Thyroid gland (tissue), 4 donors: ENCODE results near the gene TRIM3.

Experiments
- POLR2A ChIP-seq, 2 donors: fragments of 450-650 bp; IDR thresholded peaks; one replicate each; pipeline ENCODE4 v1.6.1; 2017; ENCODE audit warnings: antibody characterized with exemption in 2 of 2, mild to moderate bottlenecking in 2 of 2, moderate library complexity in 1 of 2
- TF ChIP-seq, protein P1 (sequence below), 6 experiments: fragments of 200-600 bp in 3 of 6; fragments of 450-650 bp in 3 of 6; sonication (generic) in 3 of 6; IDR thresholded peaks; one replicate each; pipeline ENCODE4 v1.5.1; 2016 to 2019; ENCODE audit warnings: antibody characterized with exemption in 6 of 6, mild to moderate bottlenecking in 2 of 6, inconsistent platforms in 1 of 6, moderate library complexity in 1 of 6

DNA sequence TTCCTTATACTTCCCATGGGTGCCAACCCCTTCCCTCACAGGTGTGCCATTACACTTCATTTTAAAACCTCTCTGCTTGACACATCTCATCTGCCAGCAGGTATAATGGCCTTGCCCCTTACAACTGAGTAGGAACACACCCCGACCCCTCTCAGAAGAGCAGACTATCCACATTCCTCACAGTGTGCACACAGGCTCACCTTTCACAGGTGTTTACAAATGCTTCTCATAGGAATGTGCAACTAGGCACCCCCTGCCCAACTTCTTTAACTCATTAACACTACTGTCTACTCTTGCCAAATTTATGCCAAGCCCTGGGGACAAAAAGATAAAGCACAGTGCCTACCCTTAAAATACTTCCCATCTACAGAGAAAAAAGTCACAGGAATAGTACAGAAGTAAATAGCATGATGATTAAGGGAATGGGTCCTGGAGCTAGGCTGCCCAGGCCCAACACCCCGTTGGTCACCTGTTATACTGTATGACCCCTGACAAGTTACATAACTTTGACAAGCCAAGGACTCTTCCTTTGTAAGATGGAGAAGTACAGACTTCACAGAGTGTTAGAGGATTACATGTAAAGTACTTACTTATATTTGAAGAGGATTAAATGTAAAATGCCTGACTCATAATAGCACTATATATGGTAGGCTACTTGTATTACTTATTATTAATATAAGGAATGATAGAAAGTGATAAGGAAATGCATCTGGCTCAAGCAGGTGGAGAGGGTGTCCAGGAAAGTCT lies 15.2 kb downstream of the TRIM3 start:
- TF ChIP-seq, protein P1, sequence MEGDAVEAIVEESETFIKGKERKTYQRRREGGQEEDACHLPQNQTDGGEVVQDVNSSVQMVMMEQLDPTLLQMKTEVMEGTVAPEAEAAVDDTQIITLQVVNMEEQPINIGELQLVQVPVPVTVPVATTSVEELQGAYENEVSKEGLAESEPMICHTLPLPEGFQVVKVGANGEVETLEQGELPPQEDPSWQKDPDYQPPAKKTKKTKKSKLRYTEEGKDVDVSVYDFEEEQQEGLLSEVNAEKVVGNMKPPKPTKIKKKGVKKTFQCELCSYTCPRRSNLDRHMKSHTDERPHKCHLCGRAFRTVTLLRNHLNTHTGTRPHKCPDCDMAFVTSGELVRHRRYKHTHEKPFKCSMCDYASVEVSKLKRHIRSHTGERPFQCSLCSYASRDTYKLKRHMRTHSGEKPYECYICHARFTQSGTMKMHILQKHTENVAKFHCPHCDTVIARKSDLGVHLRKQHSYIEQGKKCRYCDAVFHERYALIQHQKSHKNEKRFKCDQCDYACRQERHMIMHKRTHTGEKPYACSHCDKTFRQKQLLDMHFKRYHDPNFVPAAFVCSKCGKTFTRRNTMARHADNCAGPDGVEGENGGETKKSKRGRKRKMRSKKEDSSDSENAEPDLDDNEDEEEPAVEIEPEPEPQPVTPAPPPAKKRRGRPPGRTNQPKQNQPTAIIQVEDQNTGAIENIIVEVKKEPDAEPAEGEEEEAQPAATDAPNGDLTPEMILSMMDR (IDR thresholded peaks at IDR 0.05), result no peak
- no peak for TF ChIP-seq POLR2A (IDR thresholded peaks at IDR 0.05)
